ENCODE data around the gene MBNL1.

DNA sequence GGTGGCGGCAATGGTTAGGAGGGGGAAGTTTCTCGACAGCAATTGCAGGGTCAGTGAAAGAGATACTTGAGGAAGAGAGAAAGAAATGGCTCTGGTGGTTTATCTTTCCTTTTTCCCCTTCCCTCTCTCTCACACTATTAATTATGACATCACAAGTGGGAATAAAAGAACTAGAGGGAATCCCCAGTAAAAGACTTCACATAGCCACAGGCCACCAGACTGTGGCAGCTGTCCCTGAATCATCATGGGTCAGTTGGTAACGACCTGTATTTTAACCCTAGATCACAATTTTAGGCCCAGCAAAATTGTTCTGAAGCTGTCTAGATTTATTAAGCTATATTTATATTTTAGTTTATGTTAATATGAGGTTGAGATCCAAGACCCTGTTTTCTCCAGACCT is 40.3 kb downstream of the MBNL1 start:
- TF ChIP-seq, protein P1, sequence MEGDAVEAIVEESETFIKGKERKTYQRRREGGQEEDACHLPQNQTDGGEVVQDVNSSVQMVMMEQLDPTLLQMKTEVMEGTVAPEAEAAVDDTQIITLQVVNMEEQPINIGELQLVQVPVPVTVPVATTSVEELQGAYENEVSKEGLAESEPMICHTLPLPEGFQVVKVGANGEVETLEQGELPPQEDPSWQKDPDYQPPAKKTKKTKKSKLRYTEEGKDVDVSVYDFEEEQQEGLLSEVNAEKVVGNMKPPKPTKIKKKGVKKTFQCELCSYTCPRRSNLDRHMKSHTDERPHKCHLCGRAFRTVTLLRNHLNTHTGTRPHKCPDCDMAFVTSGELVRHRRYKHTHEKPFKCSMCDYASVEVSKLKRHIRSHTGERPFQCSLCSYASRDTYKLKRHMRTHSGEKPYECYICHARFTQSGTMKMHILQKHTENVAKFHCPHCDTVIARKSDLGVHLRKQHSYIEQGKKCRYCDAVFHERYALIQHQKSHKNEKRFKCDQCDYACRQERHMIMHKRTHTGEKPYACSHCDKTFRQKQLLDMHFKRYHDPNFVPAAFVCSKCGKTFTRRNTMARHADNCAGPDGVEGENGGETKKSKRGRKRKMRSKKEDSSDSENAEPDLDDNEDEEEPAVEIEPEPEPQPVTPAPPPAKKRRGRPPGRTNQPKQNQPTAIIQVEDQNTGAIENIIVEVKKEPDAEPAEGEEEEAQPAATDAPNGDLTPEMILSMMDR (IDR thresholded peaks at IDR 0.05): no peak
- no peak for TF ChIP-seq POLR2A (IDR thresholded peaks at IDR 0.05)
